ENCODE measurements around the gene FYTTD1.
"Not testable (repeated sequence)": the region's sequence is repeated elsewhere in the genome, so short reads cannot be mapped to it uniquely, and the experiment has no call there.

FYTTD1 gene

GRCh38 chr3:197749601-197750395, at the start of gene FYTTD1:
Gene FYTTD1, plus strand, starts transcription at chr3:197749883. Its CDS starts 89 bp downstream, at chr3:197749972.
- peak; percentile 76 to 82 for DNase-seq (ENCODE audit: low read depth in 2 of 2)

- no peak for DNase-seq (ENCODE audit: low read depth in 2 of 2)
Observed at GRCh38 chr3:197700095-197700494, 49.6 kb upstream of the FYTTD1 start.

- no peak for DNase-seq (ENCODE audit: low read depth in 2 of 2)
Observed at GRCh38 chr3:197701841-197702240, 47.8 kb upstream of the FYTTD1 start.

- DNase-seq (ENCODE audit: low read depth in 2 of 2) = no peak
Observed at GRCh38 chr3:197706658-197707057, 43.0 kb upstream of the FYTTD1 start.

- DNase-seq (ENCODE audit: low read depth in 2 of 2) = no peak
Observed at GRCh38 chr3:197709135-197709534, 40.5 kb upstream of the FYTTD1 start.

GRCh38 chr3:197710965-197711364, 38.7 kb upstream of the FYTTD1 start:
- not testable (repeated sequence) for DNase-seq (ENCODE audit: low read depth in 2 of 2)

GRCh38 chr3:197711973-197712707, 37.5 kb upstream of the FYTTD1 start:
- peak; percentile 72 to 83 for DNase-seq (ENCODE audit: low read depth in 2 of 2)

GRCh38 chr3:197713477-197713822, 36.2 kb upstream of the FYTTD1 start:
- no peak for DNase-seq (ENCODE audit: low read depth in 2 of 2)

GRCh38 chr3:197714251-197714650, 35.4 kb upstream of the FYTTD1 start:
- no peak for DNase-seq (ENCODE audit: low read depth in 2 of 2)

- no peak for DNase-seq (ENCODE audit: low read depth in 2 of 2)
Observed at GRCh38 chr3:197718891-197719290, 30.8 kb upstream of the FYTTD1 start.

GRCh38 chr3:197720694-197721093, 29.0 kb upstream of the FYTTD1 start:
- no peak for DNase-seq (ENCODE audit: low read depth in 2 of 2)

GRCh38 chr3:197722734-197723133, 26.9 kb upstream of the FYTTD1 start:
- no peak for DNase-seq (ENCODE audit: low read depth in 2 of 2)

- not testable (repeated sequence) for DNase-seq (ENCODE audit: low read depth in 2 of 2)
Observed at GRCh38 chr3:197727878-197728277, 21.8 kb upstream of the FYTTD1 start.

GRCh38 chr3:197728487-197728886, 21.2 kb upstream of the FYTTD1 start:
- DNase-seq (ENCODE audit: low read depth in 2 of 2) = no peak

- DNase-seq (ENCODE audit: low read depth in 2 of 2) = no peak
Observed at GRCh38 chr3:197730200-197730599, 19.5 kb upstream of the FYTTD1 start.

- not testable (repeated sequence) for DNase-seq (ENCODE audit: low read depth in 2 of 2)
Observed at GRCh38 chr3:197730770-197731169, 18.9 kb upstream of the FYTTD1 start.

GRCh38 chr3:197731483-197731882, 18.2 kb upstream of the FYTTD1 start:
- not testable (repeated sequence) for DNase-seq (ENCODE audit: low read depth in 2 of 2)

- no peak for DNase-seq (ENCODE audit: low read depth in 2 of 2)
Observed at GRCh38 chr3:197733042-197733441, 16.6 kb upstream of the FYTTD1 start.

GRCh38 chr3:197734667-197735318, 14.9 kb upstream of the FYTTD1 start:
- DNase-seq (ENCODE audit: low read depth in 2 of 2) = no peak

- DNase-seq (ENCODE audit: low read depth in 2 of 2) = peak; percentile 40 to 60
Observed at GRCh38 chr3:197736010-197736490, 13.6 kb upstream of the FYTTD1 start.

GRCh38 chr3:197736491-197737318, 13.0 kb upstream of the FYTTD1 start, which contains the start of gene RUBCN:
Gene RUBCN, minus strand, starts transcription at chr3:197736904. Its CDS starts 185 bp downstream, at chr3:197736719.
- DNase-seq (ENCODE audit: low read depth in 2 of 2) = peak; percentile 90 to 94

Measured in stimulated activated CD4-positive, alpha-beta T cell treated with anti-CD3 and anti-CD28 coated beads, Interleukin-4, amount 100 ng/mL, for 48 hours (primary cell).